HEK293 (cell line): ENCODE data around the gene SPRN.

Source experiments
- CTCF ChIA-PET: fragments of 350-600 bp; formaldehyde crosslinking; extraction: SDS; loops from one replicate; lab custom pipeline; 2021; ENCODE audit warnings: antibody characterized with exemption; lab: Yijun Ruan, JAX
- POLR2A ChIA-PET: fragments of 300-600 bp; formaldehyde crosslinking; extraction: SDS; loops from one replicate; lab custom pipeline; 2020; ENCODE audit warnings: antibody characterized with exemption, inconsistent platforms; lab: Yijun Ruan, JAX
- H3K27ac ChIP-seq: fragments of 200-500 bp; sonication (Bioruptor generic); 2 replicates; pipeline ENCODE4 v1.5.1; 2014; ENCODE audit warnings: low read depth, low read length, control low read depth, inconsistent platforms; ENCODE audit errors: extremely low read depth
- H3K36me3 ChIP-seq, 2 experiments: fragments of 200-500 bp in 1 of 2; sonication (Bioruptor generic) in 1 of 2; 1 replicate in 1 of 2; 2 replicates in 1 of 2; pipeline ENCODE4 v1.5.1; 2014 to 2017; ENCODE audit warnings: inconsistent platforms in 2 of 2, low read length in 2 of 2; ENCODE audit not compliant: control insufficient read depth in 2 of 2, insufficient read depth in 1 of 2
- H3K4me1 ChIP-seq: fragments of 200-500 bp; sonication (Bioruptor generic); 2 replicates; pipeline ENCODE4 v1.5.1; 2014; ENCODE audit warnings: mild to moderate bottlenecking, low read length, inconsistent platforms; ENCODE audit not compliant: control insufficient read depth, insufficient read depth
- H3K4me3 ChIP-seq: 2 replicates; pipeline ENCODE4 v1.5.1; 2011; ENCODE audit warnings: low read depth, mild to moderate bottlenecking, control low read depth, low read length, moderate library complexity
- H3K9me3 ChIP-seq: fragments of 200-500 bp; sonication (Bioruptor generic); 2 replicates; pipeline ENCODE4 v1.5.1; 2014; ENCODE audit warnings: low read depth, low read length, inconsistent platforms; ENCODE audit not compliant: control insufficient read depth, insufficient read depth
- CTCF ChIP-seq: fragments of 450-650 bp; formaldehyde crosslinking; IDR thresholded peaks from 2 replicates; pipeline ENCODE4 v1.5.1; 2016; ENCODE audit warnings: missing biosample characterization, missing genetic modification characterization
- GLI4 ChIP-seq: fragments of 450-650 bp; formaldehyde crosslinking; IDR thresholded peaks from 2 replicates; pipeline ENCODE4 v1.5.1; 2016; ENCODE audit warnings: missing biosample characterization, missing genetic modification characterization
- KLF9 ChIP-seq: fragments of 450-650 bp; formaldehyde crosslinking; IDR thresholded peaks from 2 replicates; pipeline ENCODE4 v1.5.1; 2016; ENCODE audit warnings: missing biosample characterization, missing genetic modification characterization, low read depth
- PRDM10 ChIP-seq: fragments of 450-650 bp; formaldehyde crosslinking; IDR thresholded peaks from 2 replicates; pipeline ENCODE4 v1.5.1; 2016; ENCODE audit warnings: missing biosample characterization, missing genetic modification characterization
- SCRT2 ChIP-seq: fragments of 450-650 bp; formaldehyde crosslinking; IDR thresholded peaks from 2 replicates; pipeline ENCODE4 v1.5.1; 2016; ENCODE audit warnings: missing biosample characterization, missing genetic modification characterization
- SETDB1 ChIP-seq: IDR thresholded peaks from one replicate; pipeline ENCODE4 v1.6.1; 2017; ENCODE audit warnings: mild to moderate bottlenecking, low read length, moderate library complexity, mixed read lengths; ENCODE audit not compliant: insufficient read length
- SP3 ChIP-seq: fragments of 450-650 bp; formaldehyde crosslinking; IDR thresholded peaks from 2 replicates; pipeline ENCODE4 v1.5.1; 2016; ENCODE audit warnings: missing biosample characterization, missing genetic modification characterization
- ZBTB20 ChIP-seq: fragments of 450-650 bp; formaldehyde crosslinking; IDR thresholded peaks from 2 replicates; pipeline ENCODE4 v1.5.1; 2016; ENCODE audit warnings: missing biosample characterization, missing genetic modification characterization
- ZBTB6 ChIP-seq: fragments of 450-650 bp; formaldehyde crosslinking; IDR thresholded peaks from 2 replicates; pipeline ENCODE4 v1.5.1; 2017; ENCODE audit warnings: missing biosample characterization, missing genetic modification characterization
- ZFP3 ChIP-seq: fragments of 450-650 bp; formaldehyde crosslinking; IDR thresholded peaks from 2 replicates; pipeline ENCODE4 v1.5.1; 2016; ENCODE audit warnings: low read depth, missing biosample characterization, missing genetic modification characterization
- ZNF16 ChIP-seq: fragments of 450-650 bp; formaldehyde crosslinking; IDR thresholded peaks from 2 replicates; pipeline ENCODE4 v1.5.1; 2016; ENCODE audit warnings: low read depth, missing biosample characterization, missing genetic modification characterization
- ZNF2 ChIP-seq: fragments of 450-650 bp; formaldehyde crosslinking; IDR thresholded peaks from 2 replicates; pipeline ENCODE4 v1.5.1; 2016; ENCODE audit warnings: missing biosample characterization, missing genetic modification characterization
- ZNF292 ChIP-seq: fragments of 450-650 bp; formaldehyde crosslinking; IDR thresholded peaks from 2 replicates; pipeline ENCODE4 v1.5.1; 2016; ENCODE audit warnings: low read depth, missing biosample characterization, missing genetic modification characterization, borderline replicate concordance
- ZNF354C ChIP-seq: fragments of 450-650 bp; formaldehyde crosslinking; IDR thresholded peaks from 2 replicates; pipeline ENCODE4 v1.5.1; 2016; ENCODE audit warnings: missing biosample characterization, missing genetic modification characterization, low read depth, borderline replicate concordance
- ZNF366 ChIP-seq: fragments of 450-650 bp; formaldehyde crosslinking; conservative IDR thresholded peaks from 2 replicates; pipeline ENCODE4 v1.5.1; 2016; ENCODE audit warnings: missing biosample characterization, missing genetic modification characterization
- ZNF391 ChIP-seq: fragments of 450-650 bp; formaldehyde crosslinking; IDR thresholded peaks from 2 replicates; pipeline ENCODE4 v1.5.1; 2016; ENCODE audit warnings: low read depth, missing biosample characterization, missing genetic modification characterization, borderline replicate concordance
- ZNF473 ChIP-seq: fragments of 450-650 bp; formaldehyde crosslinking; IDR thresholded peaks from 2 replicates; pipeline ENCODE4 v1.5.1; 2017; ENCODE audit warnings: missing biosample characterization, missing genetic modification characterization
- ZNF623 ChIP-seq: fragments of 450-650 bp; formaldehyde crosslinking; IDR thresholded peaks from 2 replicates; pipeline ENCODE4 v1.5.1; 2016; ENCODE audit warnings: missing biosample characterization, missing genetic modification characterization
- ZNF629 ChIP-seq: fragments of 450-650 bp; formaldehyde crosslinking; IDR thresholded peaks from 2 replicates; pipeline ENCODE4 v1.5.1; 2017; ENCODE audit warnings: missing biosample characterization, missing genetic modification characterization
- ZNF701 ChIP-seq: fragments of 450-650 bp; formaldehyde crosslinking; IDR thresholded peaks from 2 replicates; pipeline ENCODE4 v1.5.1; 2016; ENCODE audit warnings: missing biosample characterization, missing genetic modification characterization
- ZNF791 ChIP-seq: fragments of 450-650 bp; formaldehyde crosslinking; IDR thresholded peaks from 2 replicates; pipeline ENCODE4 v1.5.1; 2016; ENCODE audit warnings: missing biosample characterization, missing genetic modification characterization
- ZSCAN18 ChIP-seq: fragments of 450-650 bp; formaldehyde crosslinking; IDR thresholded peaks from 2 replicates; pipeline ENCODE4 v1.5.1; 2016; ENCODE audit warnings: missing biosample characterization, missing genetic modification characterization
- ZSCAN30 ChIP-seq: fragments of 450-650 bp; IDR thresholded peaks from 2 replicates; pipeline ENCODE4 v1.5.1; 2018; ENCODE audit warnings: missing biosample characterization, mild to moderate bottlenecking, missing genetic modification characterization, moderate library complexity

The SPRN gene

GRCh38 chr10:133400624-133401424 lies 23.6 kb downstream of the SPRN start (continued):
- TF ChIP-seq ZNF2 (tag by site-specific recombination) = no peak
- TF ChIP-seq KLF9 (tag by site-specific recombination) = no peak
- no peak for TF ChIP-seq ZNF701 (tag by site-specific recombination)
- TF ChIP-seq SCRT2 (tag by site-specific recombination) = no peak

- ChIA-PET POLR2A (no interaction called here), CTCF (no interaction called here)
- Histone ChIP-seq H3K36me3 (peaks cover 21 to 84% of the 10 kb centered on the region in 2 experiments), H3K4me1 (no peaks in the 10 kb centered on the region), H3K9me3 (no peaks in the 10 kb centered on the region), H3K4me3 (no peak overlapping the region), H3K27ac (no peak overlapping the region)
- TF ChIP-seq ZNF16 (tag by site-specific recombination) (no peak), ZBTB20 (no peak), ZNF473 (tag by site-specific recombination) (no peak), SP3 (no peak), SETDB1 (no peak), ZSCAN18 (tag by site-specific recombination) (no peak), ZNF354C (tag by site-specific recombination) (no peak), ZNF629 (tag by site-specific recombination) (no peak), ZNF366 (tag by site-specific recombination) (no peak), ZNF391 (tag by site-specific recombination) (no peak), ZNF623 (tag by site-specific recombination) (no peak), GLI4 (tag by site-specific recombination) (no peak), PRDM10 (no peak), ZNF292 (tag by site-specific recombination) (no peak), ZBTB6 (tag by site-specific recombination) (no peak), CTCF (tag by site-specific recombination) (no peak), ZSCAN30 (no peak), ZNF791 (tag by site-specific recombination) (no peak), ZFP3 (no peak)
These were observed 25.3 kb downstream of the SPRN start for GRCh38 chr10:133399123-133399601.
